Measurements from ENCODE around the gene PAK6. TPM values are rescaled to one million over a fixed set of nuclear protein-coding genes. Genes with fewer than 3 reads are reported as not detected.

The PAK6 gene
- polyA plus RNA-seq, 2 of the 4 experiments (the other 2 are of a cell fraction), result 0.10 to 0.16 TPM

DNA sequence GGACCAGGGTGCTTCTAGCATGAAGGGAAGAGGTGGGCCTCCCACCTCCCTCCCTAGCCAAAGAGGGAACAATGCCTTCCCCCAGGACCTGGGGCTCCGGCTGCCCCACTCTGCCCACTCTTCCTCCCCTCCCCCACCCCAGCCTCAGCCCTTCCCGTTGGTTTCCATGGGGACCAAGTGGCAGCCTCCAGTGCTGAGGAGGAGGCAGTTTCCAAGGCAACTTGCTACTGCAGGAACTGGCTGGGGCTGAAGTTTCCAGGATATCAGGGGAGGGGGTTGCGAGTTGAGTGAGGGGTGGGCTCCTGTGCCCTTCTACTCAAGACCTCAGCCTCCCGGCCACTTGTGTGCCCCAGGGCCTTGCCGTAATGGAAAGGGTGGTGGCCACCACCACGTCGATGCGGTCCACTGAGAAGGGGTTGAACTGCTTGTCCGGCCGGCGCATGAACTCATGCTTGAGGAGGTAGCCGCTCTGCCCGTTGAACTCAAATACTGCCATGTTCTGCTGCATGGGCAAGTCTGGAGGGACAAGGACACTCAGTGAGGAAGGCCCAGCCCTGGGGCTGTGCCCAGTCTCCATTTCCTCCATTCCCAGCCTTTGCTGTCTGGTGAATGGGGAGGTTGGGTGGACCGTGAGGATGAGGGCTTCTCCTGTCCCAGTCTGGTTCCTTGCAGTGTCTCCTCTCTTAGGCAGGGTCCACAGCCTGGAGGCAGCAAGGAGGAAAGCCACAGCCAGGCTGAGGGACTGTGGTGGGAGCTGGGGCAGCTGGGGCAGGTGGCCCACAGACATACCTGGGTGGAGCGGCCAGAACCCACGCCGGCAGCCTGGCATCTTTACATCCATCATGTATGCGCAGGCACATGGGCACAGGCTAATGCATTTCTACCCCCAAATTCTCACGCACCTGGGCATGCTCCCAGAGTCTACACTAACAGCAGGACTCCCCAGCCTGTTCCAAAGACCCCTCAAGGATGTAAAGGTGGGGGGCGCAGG is 55.3 kb downstream of the PAK6 start:
- CTCF ChIA-PET, result interaction anchor here (1.0 to 7.2 kb wide), 7 partner anchors 15 to 27 kb away, joined by 3 to 55 read pairs (median 19); partner anchors contain the start of genes INAFM2 and PLCB2
- no peak overlapping the region for H3K27ac ChIP-seq
- FAIRE-seq (no peak), DNase-seq (ENCODE audit: low read depth in 1 of 2, low spot score in 1 of 2) (no peak), ATAC-seq (no peak)
- no peaks in the 10 kb centered on the region for H3K9me3 ChIP-seq
- TF ChIP-seq EP300 (IDR thresholded peaks at IDR 0.05) (no peak), KDM5A (IDR thresholded peaks at IDR 0.05) (no peak), CHD4 (IDR thresholded peaks at IDR 0.05; ENCODE audit: borderline replicate concordance) (no peak), NR3C1 (IDR thresholded peaks at IDR 0.05) (no peak), GATA3 (IDR thresholded peaks at IDR 0.05; ENCODE audit: borderline replicate concordance) (no peak), SMC3 (IDR thresholded peaks at IDR 0.05) (no peak), POLR2A (IDR thresholded peaks at IDR 0.05; ENCODE audit: low read length) (no peak), BHLHE40 (IDR thresholded peaks at IDR 0.05; ENCODE audit: low read depth, low read length) (no peak), MAFK (IDR thresholded peaks at IDR 0.05; ENCODE audit: partially characterized antibody) (no peak), RAD21 (conservative IDR thresholded peaks at IDR 0.05 in 1 of 2, IDR thresholded peaks at IDR 0.05 in 1 of 2) (no peak), TFCP2L1 (CRISPR knock-in tag; IDR thresholded peaks at IDR 0.05) (no peak), FOXS1 (CRISPR knock-in tag; IDR thresholded peaks at IDR 0.05) (no peak)
- TF ChIP-seq, protein P1, sequence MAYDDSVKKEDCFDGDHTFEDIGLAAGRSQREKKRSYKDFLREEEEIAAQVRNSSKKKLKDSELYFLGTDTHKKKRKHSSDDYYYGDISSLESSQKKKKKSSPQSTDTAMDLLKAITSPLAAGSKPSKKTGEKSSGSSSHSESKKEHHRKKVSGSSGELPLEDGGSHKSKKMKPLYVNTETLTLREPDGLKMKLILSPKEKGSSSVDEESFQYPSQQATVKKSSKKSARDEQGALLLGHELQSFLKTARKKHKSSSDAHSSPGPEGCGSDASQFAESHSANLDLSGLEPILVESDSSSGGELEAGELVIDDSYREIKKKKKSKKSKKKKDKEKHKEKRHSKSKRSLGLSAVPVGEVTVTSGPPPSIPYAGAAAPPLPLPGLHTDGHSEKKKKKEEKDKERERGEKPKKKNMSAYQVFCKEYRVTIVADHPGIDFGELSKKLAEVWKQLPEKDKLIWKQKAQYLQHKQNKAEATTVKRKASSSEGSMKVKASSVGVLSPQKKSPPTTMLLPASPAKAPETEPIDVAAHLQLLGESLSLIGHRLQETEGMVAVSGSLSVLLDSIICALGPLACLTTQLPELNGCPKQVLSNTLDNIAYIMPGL (CRISPR knock-in tag; IDR thresholded peaks at IDR 0.05; ENCODE audit: borderline replicate concordance), result no peak
- H3K4me3 ChIP-seq, result no peak overlapping the region
- POLR2A ChIA-PET, result no interaction called here
- 88% methylated on average over 11 of the region's 20 CpGs for WGBS (ENCODE audit: missing lambda C conversion rate)
- H3K4me1 ChIP-seq, result 0 out of 3 replicates have a peak, but pooled peaks cover 2% of the 10 kb centered on the region
- no peak overlapping the region for H3K4me2 ChIP-seq

DNA sequence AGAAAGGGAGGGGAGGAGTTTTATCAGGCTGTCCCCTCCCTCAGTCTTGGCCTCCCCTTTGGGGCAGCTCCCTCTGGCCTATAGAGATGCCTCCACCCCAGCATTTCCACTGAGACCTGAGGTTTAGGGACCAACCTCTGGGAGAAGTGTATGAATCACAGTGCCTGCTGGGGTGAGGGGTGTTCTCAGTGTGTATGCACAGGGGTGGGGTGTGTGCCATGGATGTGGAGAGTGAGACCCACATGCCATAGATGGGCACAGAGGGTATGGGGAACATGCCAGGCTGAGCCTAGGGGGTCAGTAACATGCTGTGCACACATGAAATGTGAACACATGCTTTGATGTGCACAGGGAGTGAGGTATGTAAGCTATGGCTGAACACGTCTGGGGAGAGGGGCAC is 56.4 kb downstream of the PAK6 start:
- no peak for DNase-seq (ENCODE audit: low read depth in 1 of 2, low spot score in 1 of 2)
- 8% methylated on average over 1 of the region's 1 CpG for WGBS (ENCODE audit: missing lambda C conversion rate)
- FAIRE-seq, result no peak
- Histone ChIP-seq H3K9me3 (peaks cover under 1% of the 10 kb centered on the region; the same call in 1 of the 3 replicates), H3K4me2 (no peak overlapping the region), H3K4me1 (no peaks in the 10 kb centered on the region), H3K4me3 (no peak overlapping the region), H3K27ac (no peak overlapping the region)
- CTCF ChIA-PET, result interaction anchor here (1.0 to 1.6 kb wide), 6 partner anchors 14 to 78 kb away, joined by 3 to 5 read pairs (median 4); no protein-coding TSS in a partner anchor
- POLR2A ChIA-PET, result no interaction called here
- TF ChIP-seq HOXA7 (CRISPR knock-in tag; IDR thresholded peaks at IDR 0.05) (no peak), EP300 (IDR thresholded peaks at IDR 0.05) (no peak), NR3C1 (IDR thresholded peaks at IDR 0.05) (no peak), RFX5 (IDR thresholded peaks at IDR 0.05) (no peak), RARB (CRISPR knock-in tag; IDR thresholded peaks at IDR 0.05) (no peak), ZFP36 (IDR thresholded peaks at IDR 0.05; ENCODE audit: borderline replicate concordance, partially characterized antibody) (no peak), CBX8 (IDR thresholded peaks at IDR 0.05) (no peak), PHF8 (IDR thresholded peaks at IDR 0.05; ENCODE audit: borderline replicate concordance, low read depth) (no peak), RCOR1 (IDR thresholded peaks at IDR 0.05; ENCODE audit: low read depth, low read length) (no peak), JUNB (IDR thresholded peaks at IDR 0.05) (no peak), ZNF302 (CRISPR knock-in tag; IDR thresholded peaks at IDR 0.05) (no peak), EHF (CRISPR knock-in tag; IDR thresholded peaks at IDR 0.05) (no peak), CHD2 (IDR thresholded peaks at IDR 0.05; ENCODE audit: low read length, partially characterized antibody) (no peak)
- TF ChIP-seq, protein P1 (CRISPR knock-in tag; IDR thresholded peaks at IDR 0.05; ENCODE audit: borderline replicate concordance), result no peak
- TF ChIP-seq, protein P2, sequence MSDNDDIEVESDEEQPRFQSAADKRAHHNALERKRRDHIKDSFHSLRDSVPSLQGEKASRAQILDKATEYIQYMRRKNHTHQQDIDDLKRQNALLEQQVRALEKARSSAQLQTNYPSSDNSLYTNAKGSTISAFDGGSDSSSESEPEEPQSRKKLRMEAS (IDR thresholded peaks at IDR 0.05), result no peak
- TF ChIP-seq, protein P3, sequence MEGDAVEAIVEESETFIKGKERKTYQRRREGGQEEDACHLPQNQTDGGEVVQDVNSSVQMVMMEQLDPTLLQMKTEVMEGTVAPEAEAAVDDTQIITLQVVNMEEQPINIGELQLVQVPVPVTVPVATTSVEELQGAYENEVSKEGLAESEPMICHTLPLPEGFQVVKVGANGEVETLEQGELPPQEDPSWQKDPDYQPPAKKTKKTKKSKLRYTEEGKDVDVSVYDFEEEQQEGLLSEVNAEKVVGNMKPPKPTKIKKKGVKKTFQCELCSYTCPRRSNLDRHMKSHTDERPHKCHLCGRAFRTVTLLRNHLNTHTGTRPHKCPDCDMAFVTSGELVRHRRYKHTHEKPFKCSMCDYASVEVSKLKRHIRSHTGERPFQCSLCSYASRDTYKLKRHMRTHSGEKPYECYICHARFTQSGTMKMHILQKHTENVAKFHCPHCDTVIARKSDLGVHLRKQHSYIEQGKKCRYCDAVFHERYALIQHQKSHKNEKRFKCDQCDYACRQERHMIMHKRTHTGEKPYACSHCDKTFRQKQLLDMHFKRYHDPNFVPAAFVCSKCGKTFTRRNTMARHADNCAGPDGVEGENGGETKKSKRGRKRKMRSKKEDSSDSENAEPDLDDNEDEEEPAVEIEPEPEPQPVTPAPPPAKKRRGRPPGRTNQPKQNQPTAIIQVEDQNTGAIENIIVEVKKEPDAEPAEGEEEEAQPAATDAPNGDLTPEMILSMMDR (IDR thresholded peaks at IDR 0.05), result no peak
- no peak for ATAC-seq
